ENCODE results near the gene MME.

The MME gene

GRCh38 chr3:155079746-155080487, at the start of gene MME:
Gene MME (plus strand): TSS chr3:155080319. CDS start chr3:155084168, 3,849 bp downstream.
- FAIRE-seq = no peak

GRCh38 chr3:155031186-155031585, 48.9 kb upstream of the MME start:
- FAIRE-seq = no peak

GRCh38 chr3:155032918-155033317, 47.2 kb upstream of the MME start:
- FAIRE-seq = no peak

GRCh38 chr3:155034786-155035185, 45.3 kb upstream of the MME start:
- FAIRE-seq = no peak

- no peak for FAIRE-seq
Observed at GRCh38 chr3:155035553-155035952, 44.6 kb upstream of the MME start.

- no peak for FAIRE-seq
Observed at GRCh38 chr3:155037508-155038202, 42.5 kb upstream of the MME start.

GRCh38 chr3:155038203-155038554, 41.9 kb upstream of the MME start:
- FAIRE-seq = no peak

- no peak for FAIRE-seq
Observed at GRCh38 chr3:155046935-155047334, 33.2 kb upstream of the MME start.

GRCh38 chr3:155047672-155048071, 32.4 kb upstream of the MME start:
- no peak for FAIRE-seq

GRCh38 chr3:155049959-155050358, 30.2 kb upstream of the MME start:
- no peak for FAIRE-seq

- FAIRE-seq = no peak
Observed at GRCh38 chr3:155052470-155052869, 27.6 kb upstream of the MME start.

GRCh38 chr3:155053756-155054155, 26.4 kb upstream of the MME start:
- no peak for FAIRE-seq

GRCh38 chr3:155064920-155065319, 15.2 kb upstream of the MME start:
- no peak for FAIRE-seq

GRCh38 chr3:155065537-155065936, 14.6 kb upstream of the MME start:
- no peak for FAIRE-seq

- no peak for FAIRE-seq
Observed at GRCh38 chr3:155069729-155070128, 10.4 kb upstream of the MME start.

- no peak for FAIRE-seq
Observed at GRCh38 chr3:155070316-155070715, 9.8 kb upstream of the MME start.

- no peak for FAIRE-seq
Observed at GRCh38 chr3:155070932-155071387, 9.2 kb upstream of the MME start.

GRCh38 chr3:155075200-155075599, 4.9 kb upstream of the MME start:
- FAIRE-seq = no peak

- no peak for FAIRE-seq
Observed at GRCh38 chr3:155076888-155077287, 3.2 kb upstream of the MME start.

GRCh38 chr3:155078711-155079467, 1.2 kb upstream of the MME start:
- no peak for FAIRE-seq

- FAIRE-seq = no peak
Observed at GRCh38 chr3:155079468-155079745, 712 bp upstream of the MME start.

GRCh38 chr3:155080692-155081091, 573 bp downstream of the MME start:
- no peak for FAIRE-seq

- no peak for FAIRE-seq
Observed at GRCh38 chr3:155083313-155083905, 3.3 kb downstream of the MME start.

GRCh38 chr3:155084567-155084966, 4.4 kb downstream of the MME start:
- no peak for FAIRE-seq

Measured in islet of Langerhans (tissue), 1 donor.